Measurements from ENCODE around the gene RLN3. TPM values are rescaled to one million over a fixed set of nuclear protein-coding genes. Genes with fewer than 3 reads are reported as not detected.

The RLN3 gene
- total and polyA plus RNA-seq, 2 of the 8 experiments (the other 6 are each of a cell fraction or from before 2014, with no cell fraction given), result not detected

DNA sequence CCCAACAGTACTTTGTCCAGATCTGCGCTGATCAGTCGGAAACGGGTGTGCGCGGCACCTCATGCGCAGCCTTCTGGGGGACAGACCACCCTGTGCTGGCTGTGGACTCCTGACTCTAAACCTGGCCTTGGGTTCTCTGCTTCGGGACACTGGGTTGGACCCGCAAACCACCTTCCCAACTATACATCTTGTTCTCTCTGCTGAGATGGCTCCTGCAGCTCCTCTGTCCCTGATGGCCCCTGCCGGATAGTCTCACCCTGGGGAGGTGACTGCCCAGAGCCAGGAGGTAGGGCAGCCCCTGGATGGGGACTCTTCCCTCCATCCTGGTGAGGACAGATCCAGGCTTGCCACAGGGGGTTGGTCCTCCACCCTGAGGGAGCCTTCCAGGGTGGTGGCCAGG, 45.2 kb upstream of the RLN3 start (continued):
- no peak for TF ChIP-seq ASH2L (IDR thresholded peaks at IDR 0.05; ENCODE audit: low read length)
- no peak for TF ChIP-seq CBX8 (IDR thresholded peaks at IDR 0.05; ENCODE audit: borderline replicate concordance, low read depth, low read length)
- no peak for TF ChIP-seq HDAC2 (IDR thresholded peaks at IDR 0.05; ENCODE audit: borderline replicate concordance in 1 of 2, low read depth in 2 of 2, low read length in 2 of 2)
- no peak for TF ChIP-seq TAF7 (optimal IDR thresholded peaks at IDR 0.05; ENCODE audit: borderline replicate concordance, low read depth, low read length)
- no peak for TF ChIP-seq FOSL1 (IDR thresholded peaks at IDR 0.05; ENCODE audit: insufficient read depth, low read depth, low read length)
- TF ChIP-seq ZNF274 (IDR thresholded peaks at IDR 0.05; ENCODE audit: borderline replicate concordance, extremely low read depth, low read length), result no peak
- no peak for TF ChIP-seq SAP30 (IDR thresholded peaks at IDR 0.05; ENCODE audit: insufficient read depth, insufficient replicate concordance, low read length)
- TF ChIP-seq, protein P1, sequence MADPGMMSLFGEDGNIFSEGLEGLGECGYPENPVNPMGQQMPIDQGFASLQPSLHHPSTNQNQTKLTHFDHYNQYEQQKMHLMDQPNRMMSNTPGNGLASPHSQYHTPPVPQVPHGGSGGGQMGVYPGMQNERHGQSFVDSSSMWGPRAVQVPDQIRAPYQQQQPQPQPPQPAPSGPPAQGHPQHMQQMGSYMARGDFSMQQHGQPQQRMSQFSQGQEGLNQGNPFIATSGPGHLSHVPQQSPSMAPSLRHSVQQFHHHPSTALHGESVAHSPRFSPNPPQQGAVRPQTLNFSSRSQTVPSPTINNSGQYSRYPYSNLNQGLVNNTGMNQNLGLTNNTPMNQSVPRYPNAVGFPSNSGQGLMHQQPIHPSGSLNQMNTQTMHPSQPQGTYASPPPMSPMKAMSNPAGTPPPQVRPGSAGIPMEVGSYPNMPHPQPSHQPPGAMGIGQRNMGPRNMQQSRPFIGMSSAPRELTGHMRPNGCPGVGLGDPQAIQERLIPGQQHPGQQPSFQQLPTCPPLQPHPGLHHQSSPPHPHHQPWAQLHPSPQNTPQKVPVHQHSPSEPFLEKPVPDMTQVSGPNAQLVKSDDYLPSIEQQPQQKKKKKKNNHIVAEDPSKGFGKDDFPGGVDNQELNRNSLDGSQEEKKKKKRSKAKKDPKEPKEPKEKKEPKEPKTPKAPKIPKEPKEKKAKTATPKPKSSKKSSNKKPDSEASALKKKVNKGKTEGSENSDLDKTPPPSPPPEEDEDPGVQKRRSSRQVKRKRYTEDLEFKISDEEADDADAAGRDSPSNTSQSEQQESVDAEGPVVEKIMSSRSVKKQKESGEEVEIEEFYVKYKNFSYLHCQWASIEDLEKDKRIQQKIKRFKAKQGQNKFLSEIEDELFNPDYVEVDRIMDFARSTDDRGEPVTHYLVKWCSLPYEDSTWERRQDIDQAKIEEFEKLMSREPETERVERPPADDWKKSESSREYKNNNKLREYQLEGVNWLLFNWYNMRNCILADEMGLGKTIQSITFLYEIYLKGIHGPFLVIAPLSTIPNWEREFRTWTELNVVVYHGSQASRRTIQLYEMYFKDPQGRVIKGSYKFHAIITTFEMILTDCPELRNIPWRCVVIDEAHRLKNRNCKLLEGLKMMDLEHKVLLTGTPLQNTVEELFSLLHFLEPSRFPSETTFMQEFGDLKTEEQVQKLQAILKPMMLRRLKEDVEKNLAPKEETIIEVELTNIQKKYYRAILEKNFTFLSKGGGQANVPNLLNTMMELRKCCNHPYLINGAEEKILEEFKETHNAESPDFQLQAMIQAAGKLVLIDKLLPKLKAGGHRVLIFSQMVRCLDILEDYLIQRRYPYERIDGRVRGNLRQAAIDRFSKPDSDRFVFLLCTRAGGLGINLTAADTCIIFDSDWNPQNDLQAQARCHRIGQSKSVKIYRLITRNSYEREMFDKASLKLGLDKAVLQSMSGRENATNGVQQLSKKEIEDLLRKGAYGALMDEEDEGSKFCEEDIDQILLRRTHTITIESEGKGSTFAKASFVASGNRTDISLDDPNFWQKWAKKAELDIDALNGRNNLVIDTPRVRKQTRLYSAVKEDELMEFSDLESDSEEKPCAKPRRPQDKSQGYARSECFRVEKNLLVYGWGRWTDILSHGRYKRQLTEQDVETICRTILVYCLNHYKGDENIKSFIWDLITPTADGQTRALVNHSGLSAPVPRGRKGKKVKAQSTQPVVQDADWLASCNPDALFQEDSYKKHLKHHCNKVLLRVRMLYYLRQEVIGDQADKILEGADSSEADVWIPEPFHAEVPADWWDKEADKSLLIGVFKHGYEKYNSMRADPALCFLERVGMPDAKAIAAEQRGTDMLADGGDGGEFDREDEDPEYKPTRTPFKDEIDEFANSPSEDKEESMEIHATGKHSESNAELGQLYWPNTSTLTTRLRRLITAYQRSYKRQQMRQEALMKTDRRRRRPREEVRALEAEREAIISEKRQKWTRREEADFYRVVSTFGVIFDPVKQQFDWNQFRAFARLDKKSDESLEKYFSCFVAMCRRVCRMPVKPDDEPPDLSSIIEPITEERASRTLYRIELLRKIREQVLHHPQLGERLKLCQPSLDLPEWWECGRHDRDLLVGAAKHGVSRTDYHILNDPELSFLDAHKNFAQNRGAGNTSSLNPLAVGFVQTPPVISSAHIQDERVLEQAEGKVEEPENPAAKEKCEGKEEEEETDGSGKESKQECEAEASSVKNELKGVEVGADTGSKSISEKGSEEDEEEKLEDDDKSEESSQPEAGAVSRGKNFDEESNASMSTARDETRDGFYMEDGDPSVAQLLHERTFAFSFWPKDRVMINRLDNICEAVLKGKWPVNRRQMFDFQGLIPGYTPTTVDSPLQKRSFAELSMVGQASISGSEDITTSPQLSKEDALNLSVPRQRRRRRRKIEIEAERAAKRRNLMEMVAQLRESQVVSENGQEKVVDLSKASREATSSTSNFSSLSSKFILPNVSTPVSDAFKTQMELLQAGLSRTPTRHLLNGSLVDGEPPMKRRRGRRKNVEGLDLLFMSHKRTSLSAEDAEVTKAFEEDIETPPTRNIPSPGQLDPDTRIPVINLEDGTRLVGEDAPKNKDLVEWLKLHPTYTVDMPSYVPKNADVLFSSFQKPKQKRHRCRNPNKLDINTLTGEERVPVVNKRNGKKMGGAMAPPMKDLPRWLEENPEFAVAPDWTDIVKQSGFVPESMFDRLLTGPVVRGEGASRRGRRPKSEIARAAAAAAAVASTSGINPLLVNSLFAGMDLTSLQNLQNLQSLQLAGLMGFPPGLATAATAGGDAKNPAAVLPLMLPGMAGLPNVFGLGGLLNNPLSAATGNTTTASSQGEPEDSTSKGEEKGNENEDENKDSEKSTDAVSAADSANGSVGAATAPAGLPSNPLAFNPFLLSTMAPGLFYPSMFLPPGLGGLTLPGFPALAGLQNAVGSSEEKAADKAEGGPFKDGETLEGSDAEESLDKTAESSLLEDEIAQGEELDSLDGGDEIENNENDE (IDR thresholded peaks at IDR 0.05; ENCODE audit: insufficient replicate concordance, low read length), result no peak
